ENCODE data around the gene TNK1. TPM values are rescaled to one million over a fixed set of nuclear protein-coding genes. Genes with fewer than 3 reads are reported as not detected.

Gene TNK1
- total RNA-seq, 1 experiment from 2014 or later: 7.0 TPM

GRCh38 chr17:7418472-7419152 is 37.7 kb downstream of the TNK1 start:
- Mint-ChIP-seq H3K4me3 (ENCODE audit: low read depth, unreplicated experiment) (no peak overlapping the region), H3K4me1 (ENCODE audit: low read depth, unreplicated experiment) (no peaks in the 10 kb centered on the region), H3K27ac (ENCODE audit: unreplicated experiment) (no peak overlapping the region), H3K36me3 (ENCODE audit: insufficient read depth, unreplicated experiment) (no peaks in the 10 kb centered on the region), H3K9me3 (ENCODE audit: low read depth, unreplicated experiment) (no peaks in the 10 kb centered on the region), H3K27me3 (ENCODE audit: unreplicated experiment) (peaks cover 15% of the 10 kb centered on the region)
- BruUV-seq (replicated peaks): no TSS peak
- CTCF ChIA-PET: no interaction called here
- intact Hi-C loops (cut with micrococcal nuclease; ENCODE audit: unreplicated experiment): no loop called here
- DNase-seq: no peak
- TF ChIP-seq CTCF (IDR thresholded peaks at IDR 0.05; ENCODE audit: unreplicated experiment): no peak

GRCh38 chr17:7419819-7420610 is 39.1 kb downstream of the TNK1 start, which contains the start of gene SPEM1:
Gene SPEM1, plus strand, starts transcription at chr17:7420324. Its CDS starts 61 bp downstream, at chr17:7420385.
- CTCF ChIA-PET: no interaction called here
- Mint-ChIP-seq H3K4me3 (ENCODE audit: low read depth, unreplicated experiment) (no peak within 1 kb of the TSS), H3K27me3 (ENCODE audit: unreplicated experiment) (peaks cover 15% of the 10 kb centered on the region), H3K9me3 (ENCODE audit: low read depth, unreplicated experiment) (no peaks in the 10 kb centered on the region), H3K36me3 (ENCODE audit: insufficient read depth, unreplicated experiment) (no peaks in the 10 kb centered on the region), H3K27ac (ENCODE audit: unreplicated experiment) (no peak within 1 kb of the TSS), H3K4me1 (ENCODE audit: low read depth, unreplicated experiment) (no peaks in the 10 kb centered on the region)
- intact Hi-C loops (cut with micrococcal nuclease; ENCODE audit: unreplicated experiment): no loop called here
- DNase-seq: no peak
- TF ChIP-seq CTCF (IDR thresholded peaks at IDR 0.05; ENCODE audit: unreplicated experiment): no peak
- no TSS peak for BruUV-seq (replicated peaks)

- Mint-ChIP-seq H3K36me3 (ENCODE audit: insufficient read depth, unreplicated experiment) (peaks cover 2% of the 10 kb centered on the region), H3K27me3 (ENCODE audit: unreplicated experiment) (peaks cover 15% of the 10 kb centered on the region), H3K9me3 (ENCODE audit: low read depth, unreplicated experiment) (no peaks in the 10 kb centered on the region), H3K4me1 (ENCODE audit: low read depth, unreplicated experiment) (no peaks in the 10 kb centered on the region), H3K27ac (ENCODE audit: unreplicated experiment) (no peak overlapping the region), H3K4me3 (ENCODE audit: low read depth, unreplicated experiment) (no peak overlapping the region)
- CTCF ChIA-PET: no interaction called here
- no peak for TF ChIP-seq CTCF (IDR thresholded peaks at IDR 0.05; ENCODE audit: unreplicated experiment)
- intact Hi-C loops (cut with micrococcal nuclease; ENCODE audit: unreplicated experiment): no loop called here
- no peak for DNase-seq
- BruUV-seq (replicated peaks): no TSS peak
Measured at GRCh38 chr17:7421186-7421585, 40.3 kb downstream of the TNK1 start.

GRCh38 chr17:7423679-7424078 is 42.8 kb downstream of the TNK1 start:
- CTCF ChIA-PET: no interaction called here
- BruUV-seq (replicated peaks): no TSS peak
- Mint-ChIP-seq H3K4me3 (ENCODE audit: low read depth, unreplicated experiment) (no peak overlapping the region), H3K9me3 (ENCODE audit: low read depth, unreplicated experiment) (no peaks in the 10 kb centered on the region), H3K27me3 (ENCODE audit: unreplicated experiment) (peaks cover 12% of the 10 kb centered on the region), H3K36me3 (ENCODE audit: insufficient read depth, unreplicated experiment) (peaks cover 4% of the 10 kb centered on the region), H3K27ac (ENCODE audit: unreplicated experiment) (no peak overlapping the region), H3K4me1 (ENCODE audit: low read depth, unreplicated experiment) (no peaks in the 10 kb centered on the region)
- intact Hi-C loops (cut with micrococcal nuclease; ENCODE audit: unreplicated experiment): no loop called here
- DNase-seq: no peak
- TF ChIP-seq CTCF (IDR thresholded peaks at IDR 0.05; ENCODE audit: unreplicated experiment): no peak

All from Calu3 (cell line).